CD14-positive monocyte (primary cell): ENCODE measurements around the gene TFAP2D. TPM values are rescaled to one million over a fixed set of nuclear protein-coding genes. Genes with fewer than 3 reads are reported as not detected.

ENCODE experiments used
- DNase-seq, 3 donors: peaks; one replicate each; pipeline ENCODE4 v3.0.0-alpha.2; 2011 to 2022
- H2AFZ ChIP-seq: 2 replicates; pipeline ENCODE4 v1.6.0; 2012; ENCODE audit warnings: mild to moderate bottlenecking, low read depth, low read length, inconsistent platforms; ENCODE audit not compliant: insufficient read depth, poor library complexity, severe bottlenecking
- H3K27ac ChIP-seq, 2 donors: 1 replicate in 1 of 2; 2 replicates in 1 of 2; pipeline ENCODE4 v1.5.1; 2012 to 2013; ENCODE audit warnings: low read length in 2 of 2, control low read depth in 1 of 2, inconsistent platforms in 1 of 2, low read depth in 1 of 2, mild to moderate bottlenecking in 1 of 2
- H3K27me3 ChIP-seq, 2 donors: one replicate each; pipeline versions ENCODE4 v1.6.0 to v1.6.1; 2011 to 2013; ENCODE audit warnings: low read length in 2 of 2; ENCODE audit not compliant: control insufficient read depth in 2 of 2, insufficient read depth in 2 of 2
- H3K36me3 ChIP-seq, 2 donors: replicated peaks in 1 of 2; 1 replicate in 1 of 2; 2 replicates in 1 of 2; pipeline versions ENCODE4 v1.5.1 to v1.6.1; 2012 to 2013; ENCODE audit warnings: low read length in 2 of 2, control low read depth in 1 of 2, inconsistent platforms in 1 of 2, mild to moderate bottlenecking in 1 of 2; ENCODE audit not compliant: insufficient read depth in 2 of 2, control insufficient read depth in 1 of 2
- H3K4me1 ChIP-seq, 2 donors: 1 replicate in 1 of 2; 2 replicates in 1 of 2; pipeline versions ENCODE4 v1.5.1 to v1.6.1; 2012 to 2013; ENCODE audit warnings: low read length in 2 of 2, control low read depth in 1 of 2, inconsistent platforms in 1 of 2, mild to moderate bottlenecking in 1 of 2, moderate library complexity in 1 of 2; ENCODE audit not compliant: insufficient read depth in 2 of 2, control insufficient read depth in 1 of 2
- H3K4me2 ChIP-seq: replicated peaks from 2 replicates; pipeline ENCODE3; 2012; ENCODE audit warnings: low read length, moderate library complexity, mild to moderate bottlenecking; ENCODE audit not compliant: poor library complexity, severe bottlenecking; ENCODE audit errors: extremely low read depth
- H3K4me3 ChIP-seq, 3 experiments: fragments of 200-600 bp in 1 of 3; sonication (generic) in 1 of 3; replicated peaks in 1 of 3; 1 replicate in 2 of 3; 2 replicates in 1 of 3; pipeline ENCODE4 v1.5.1; 2011 to 2013; ENCODE audit warnings: low read length in 3 of 3, mild to moderate bottlenecking in 3 of 3, control low read depth in 2 of 3, low read depth in 2 of 3, inconsistent platforms in 1 of 3, moderate library complexity in 1 of 3
- H3K79me2 ChIP-seq: 2 replicates; pipeline ENCODE4 v1.6.0; 2012; ENCODE audit warnings: mild to moderate bottlenecking, control low read depth, inconsistent platforms, low read length, moderate library complexity; ENCODE audit not compliant: insufficient read depth
- H3K9ac ChIP-seq: 2 replicates; pipeline ENCODE4 v1.6.0; 2017; ENCODE audit warnings: low read length, mild to moderate bottlenecking; ENCODE audit not compliant: insufficient read depth, poor library complexity, severe bottlenecking
- H3K9me3 ChIP-seq, 2 donors: replicated peaks in 1 of 2; 1 replicate in 1 of 2; 2 replicates in 1 of 2; pipeline versions ENCODE4 v1.5.1 to v1.6.1; 2012 to 2013; ENCODE audit warnings: low read length in 2 of 2, control low read depth in 1 of 2; ENCODE audit not compliant: control insufficient read depth in 1 of 2, insufficient read depth in 1 of 2
- H4K20me1 ChIP-seq: 2 replicates; pipeline ENCODE4 v1.6.0; 2012; ENCODE audit warnings: mild to moderate bottlenecking, low read length, control low read depth, moderate library complexity; ENCODE audit not compliant: insufficient read depth
- H3K27ac Mint-ChIP-seq, 7 donors: one replicate each; pipeline ENCODE4 v1.8.0; 2020; ENCODE audit warnings: mild to moderate bottlenecking in 7 of 7, mixed read lengths in 7 of 7, moderate library complexity in 6 of 7, inconsistent platforms in 2 of 7
- H3K27me3 Mint-ChIP-seq, 3 donors: one replicate each; pipeline ENCODE4 v1.8.0; 2021 to 2022; ENCODE audit warnings: low read depth in 3 of 3, mild to moderate bottlenecking in 3 of 3, mixed read lengths in 3 of 3, moderate library complexity in 3 of 3, inconsistent platforms in 1 of 3
- H3K36me3 Mint-ChIP-seq, 2 donors: one replicate each; pipeline ENCODE4 v1.8.0; 2020; ENCODE audit warnings: mixed read lengths in 2 of 2, inconsistent platforms in 1 of 2, mild to moderate bottlenecking in 1 of 2
- H3K4me1 Mint-ChIP-seq: one replicate; pipeline ENCODE4 v1.8.0; 2020; ENCODE audit warnings: mild to moderate bottlenecking, mixed read lengths
- H3K4me3 Mint-ChIP-seq, 2 donors: one replicate each; pipeline ENCODE4 v1.8.0; 2020; ENCODE audit warnings: mild to moderate bottlenecking in 2 of 2, mixed read lengths in 2 of 2, moderate library complexity in 1 of 2
- H3K9me3 Mint-ChIP-seq, 7 donors: one replicate each; pipeline ENCODE4 v1.8.0; 2020 to 2022; ENCODE audit warnings: mixed read lengths in 7 of 7, mild to moderate bottlenecking in 6 of 7, moderate library complexity in 6 of 7, inconsistent platforms in 2 of 7
- CTCF ChIP-seq: fragments of 200-600 bp; IDR thresholded peaks from one replicate; pipeline ENCODE4 v1.8.0; 2022; ENCODE audit warnings: antibody characterized with exemption, mild to moderate bottlenecking
- WGBS: methylation state at CpG from one replicate; pipeline ENCODE4 v1.1.5; 2013; ENCODE audit warnings: missing lambda C conversion rate; ENCODE audit not compliant: insufficient coverage; 5-methylcytosine and 5-hydroxymethylcytosine counted together
- intact Hi-C, 2 donors: fragments of 100-400 bp; cut with micrococcal nuclease; formaldehyde crosslinking; loops; one replicate each; pipeline versions ENCODE4 v1.15.0 to v1.15.1; 2023
- polyA plus RNA-seq, 3 donors: library from polyadenylated mRNA; depleted of rRNA in 1 of 3; unstranded in 2 of 3; stranded (reverse) in 1 of 3; fragments of 300-500 nt in 2 of 3; fragments of >200 nt in 1 of 3; fragmentation: Illumina TruSeq in 2 of 3; gene quantifications; 1 replicate in 2 of 3; 2 replicates in 1 of 3; pipeline ENCODE4 v1.2.3, GENCODE V29; 2012 to 2021

Gene TFAP2D
- polyA plus RNA-seq, 3 donors: not detected

DNA sequence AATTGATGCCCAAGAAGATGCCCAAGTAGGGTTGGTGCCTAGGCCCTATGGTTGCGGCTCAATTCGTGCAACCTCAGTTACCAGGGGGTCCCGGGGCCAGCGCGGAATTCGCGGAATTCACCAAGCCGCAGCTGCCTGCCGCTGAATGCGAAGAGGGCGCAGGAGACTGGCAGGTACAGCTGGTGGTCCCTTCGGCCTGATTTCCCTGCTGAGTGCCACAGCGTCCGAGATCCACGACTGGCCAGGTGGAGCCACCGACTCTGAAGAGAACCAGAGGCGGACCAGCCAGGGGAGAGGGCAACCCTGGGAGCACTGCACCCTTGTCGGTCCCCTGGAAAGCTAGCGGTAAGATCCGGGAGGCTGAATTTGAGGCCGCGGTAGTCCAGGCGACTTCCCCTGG lies 6.8 kb upstream of the TFAP2D start:
- intact Hi-C loops: no loop called here
- H3K4me1 Mint-ChIP-seq: no peaks in the 10 kb centered on the region
- Histone ChIP-seq H3K4me1 (no peaks in the 10 kb centered on the region), H3K9ac (no peak overlapping the region), H3K79me2 (no peaks in the 10 kb centered on the region), H3K4me2 (no peak overlapping the region), H3K9me3 (peaks cover 12 to 30% of the 10 kb centered on the region in 2 donors), H4K20me1 (no peaks in the 10 kb centered on the region), H3K4me3 (no peak overlapping the region), H2AFZ (no peak overlapping the region), H3K27ac (no peak overlapping the region), H3K27me3 (peaks cover 27 to 60% of the 10 kb centered on the region in 2 donors), H3K36me3 (no peaks in the 10 kb centered on the region)
- H3K4me3 Mint-ChIP-seq: peak overlapping the region in 1 of 2 donors; percentile 30
- no peak for TF ChIP-seq CTCF
- H3K27ac Mint-ChIP-seq: no peak overlapping the region
- no peak for DNase-seq
- H3K27me3 Mint-ChIP-seq: peaks cover 57 to 68% (median 59%) of the 10 kb centered on the region in 3 donors
- 3% methylated on average over 23 of the region's 23 CpGs for whole genome bisulfite sequencing
- H3K9me3 Mint-ChIP-seq: peaks cover 7 to 40% (median 30%) of the 10 kb centered on the region in 7 donors
- no peaks in the 10 kb centered on the region for H3K36me3 Mint-ChIP-seq

- H3K4me3 Mint-ChIP-seq: peak overlapping the region in 1 of 2 donors; percentile 67
- Histone ChIP-seq H3K27me3 (peaks cover 27 to 65% of the 10 kb centered on the region in 2 donors), H4K20me1 (no peaks in the 10 kb centered on the region), H2AFZ (no peak overlapping the region), H3K9ac (no peak overlapping the region), H3K4me2 (no peak overlapping the region), H3K36me3 (no peaks in the 10 kb centered on the region), H3K4me1 (no peaks in the 10 kb centered on the region), H3K27ac (no peak overlapping the region), H3K9me3 (peaks cover 12 to 30% of the 10 kb centered on the region in 2 donors), H3K79me2 (no peaks in the 10 kb centered on the region), H3K4me3 (no peak overlapping the region)
- H3K27me3 Mint-ChIP-seq: peaks cover 62 to 75% (median 63%) of the 10 kb centered on the region in 3 donors
- intact Hi-C loops: no loop called here
- H3K36me3 Mint-ChIP-seq: no peaks in the 10 kb centered on the region
- peaks cover 7 to 40% (median 31%) of the 10 kb centered on the region in 7 donors for H3K9me3 Mint-ChIP-seq
- WGBS: no CpG with 5 or more reads among the region's 7 CpGs
- DNase-seq: no peak
- TF ChIP-seq CTCF: no peak
- H3K27ac Mint-ChIP-seq: no peak overlapping the region
- H3K4me1 Mint-ChIP-seq: no peaks in the 10 kb centered on the region
Measured at GRCh38 chr6:50707191-50707590, 6.1 kb upstream of the TFAP2D start.
